ENCODE results near the gene CUTA.

Gene CUTA

DNA sequence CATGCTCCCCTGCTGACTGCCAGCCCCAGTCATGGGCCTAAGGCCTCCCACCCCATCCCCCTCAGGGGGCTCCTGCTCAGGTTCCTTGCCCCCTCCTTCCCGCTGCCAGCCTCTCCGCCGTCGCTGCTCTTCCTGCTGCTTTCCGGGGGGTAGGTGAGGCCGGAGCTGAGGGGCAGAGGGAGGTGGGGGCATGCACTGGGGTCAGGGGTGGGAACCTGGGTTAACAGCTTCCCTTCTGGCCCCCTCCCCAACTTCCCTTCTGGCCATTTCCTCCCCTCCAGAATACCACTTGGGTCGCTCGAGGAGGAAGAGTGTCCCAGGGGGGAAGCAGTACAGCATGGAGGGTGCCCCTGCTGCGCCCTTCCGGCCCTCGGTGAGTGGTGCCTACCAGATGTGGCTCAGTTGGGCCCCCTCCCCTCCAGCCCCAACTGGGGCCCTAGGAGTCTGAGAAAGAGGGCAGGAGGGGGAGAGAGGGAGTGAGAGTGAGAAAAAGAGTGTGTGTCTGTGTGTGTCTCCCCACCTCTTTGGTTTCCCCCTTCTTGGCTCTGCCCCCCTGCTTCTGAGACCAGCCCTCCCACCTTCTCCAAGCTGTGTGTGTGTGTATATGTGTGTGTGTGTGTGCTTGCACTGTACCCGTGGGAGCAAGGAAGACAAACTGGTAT lies 14.1 kb upstream of the CUTA start:
- TF ChIP-seq SUZ12 (IDR thresholded peaks at IDR 0.05): no peak
- ChIA-PET POLR2A (interaction anchor here (2.0 kb wide), 1 partner anchor 13 kb away, joined by 17 read pairs; the partner anchor contains the start of genes CUTA and SYNGAP1), CTCF (no interaction called here)
- DNase-seq (ENCODE audit: extremely low spot score): no peak

DNA sequence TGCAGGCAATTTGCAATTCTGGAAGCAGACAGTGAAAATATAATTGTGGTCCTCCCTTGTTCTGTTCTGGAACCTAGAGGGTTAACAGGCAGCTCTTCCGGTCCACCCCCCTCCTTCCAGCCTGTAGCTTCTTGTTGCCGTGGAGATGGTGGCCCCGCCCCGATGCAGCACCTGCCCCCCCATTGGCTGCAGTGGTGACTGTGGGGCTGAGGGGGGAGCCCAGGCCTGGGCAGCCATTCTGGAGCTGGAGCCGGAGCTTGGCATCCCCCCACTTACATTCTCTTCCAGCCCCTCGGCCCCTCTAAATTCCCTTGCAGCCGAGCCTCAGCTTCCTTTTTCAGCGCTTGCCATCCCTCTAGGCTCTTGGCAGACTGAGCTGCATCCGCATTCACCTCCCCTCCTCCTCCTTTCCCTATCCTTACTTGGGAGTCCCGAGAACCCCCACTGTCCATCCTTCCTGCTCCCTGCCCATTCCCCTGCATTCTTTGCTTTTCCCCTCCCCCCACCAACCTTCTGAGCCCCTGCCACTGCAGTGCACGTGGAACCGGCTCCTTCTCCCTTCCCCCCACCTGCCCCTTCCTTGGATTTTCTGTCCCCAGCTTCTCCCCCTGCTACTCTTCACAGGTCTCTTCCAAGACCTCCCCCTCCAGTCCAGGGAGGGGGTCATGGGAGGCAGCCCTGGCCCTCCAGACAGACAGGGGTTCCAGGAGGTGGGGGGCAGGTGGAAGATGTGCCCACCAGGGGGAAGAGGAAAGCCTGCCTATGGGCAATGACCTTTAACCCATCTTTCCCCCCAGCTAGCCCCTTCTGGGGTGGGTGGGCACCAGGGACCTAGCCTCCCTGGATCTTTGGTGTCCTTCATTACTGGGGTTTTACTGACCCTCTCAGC lies 13.3 kb upstream of the CUTA start:
- CTCF ChIA-PET: interaction anchor here (1.3 kb wide), 1 partner anchor 154 kb away, joined by 3 read pairs; no protein-coding TSS in a partner anchor
- DNase-seq (ENCODE audit: extremely low spot score): peak; percentile 60

GRCh38 chr6:33430334-33430733 lies 12.4 kb upstream of the CUTA start:
- no peak for DNase-seq (ENCODE audit: extremely low spot score)
- CTCF ChIA-PET: interaction anchor here (1.3 kb wide), 1 partner anchor 153 kb away, joined by 3 read pairs; no protein-coding TSS in a partner anchor
- POLR2A ChIA-PET: interaction anchor here (0.9 to 2.1 kb wide), 6 partner anchors 12 to 158 kb away, joined by 3 to 17 read pairs (median 4); partner anchors contain the start of genes CUTA, RPS18, SYNGAP1 and VPS52
- TF ChIP-seq ARNT (IDR thresholded peaks at IDR 0.05) (no peak), LEF1 (IDR thresholded peaks at IDR 0.05; ENCODE audit: borderline replicate concordance) (no peak), SP1 (IDR thresholded peaks at IDR 0.05) (no peak), TARDBP (IDR thresholded peaks at IDR 0.05) (no peak)

More for the DNA sequence above, 13.3 kb upstream of the CUTA start:
- POLR2A ChIA-PET: interaction anchor here (0.9 to 2.1 kb wide), 6 partner anchors 12 to 159 kb away, joined by 3 to 17 read pairs (median 4); partner anchors contain the start of genes CUTA, RPS18, SYNGAP1 and VPS52
- TF ChIP-seq CTBP1 (IDR thresholded peaks at IDR 0.05; ENCODE audit: borderline replicate concordance): no peak
- no peak for TF ChIP-seq LEF1 (IDR thresholded peaks at IDR 0.05; ENCODE audit: borderline replicate concordance)
- TF ChIP-seq ELF4 (IDR thresholded peaks at IDR 0.05): no peak
- no peak for TF ChIP-seq HDGF (IDR thresholded peaks at IDR 0.05; ENCODE audit: borderline replicate concordance)
- no peak for TF ChIP-seq L3MBTL2 (conservative IDR thresholded peaks at IDR 0.05)

- CTCF ChIA-PET: no interaction called here
- TF ChIP-seq NFRKB (IDR thresholded peaks at IDR 0.05): no peak
- TF ChIP-seq FOXK2 (IDR thresholded peaks at IDR 0.05): no peak
- no peak for TF ChIP-seq L3MBTL2 (conservative IDR thresholded peaks at IDR 0.05)
- no peak for TF ChIP-seq FOXM1 (IDR thresholded peaks at IDR 0.05; ENCODE audit: borderline replicate concordance)
- TF ChIP-seq FOXA1 (IDR thresholded peaks at IDR 0.05): no peak
- TF ChIP-seq HDGF (IDR thresholded peaks at IDR 0.05; ENCODE audit: borderline replicate concordance): no peak
- no peak for TF ChIP-seq LEF1 (IDR thresholded peaks at IDR 0.05; ENCODE audit: borderline replicate concordance)
- POLR2A ChIA-PET: interaction anchor here (2.1 kb wide), 1 partner anchor 20 kb away, joined by 5 read pairs; no protein-coding TSS in a partner anchor
- no peak for DNase-seq (ENCODE audit: extremely low spot score)
Measured at GRCh38 chr6:33429750-33430052, 11.8 kb upstream of the CUTA start.

DNA sequence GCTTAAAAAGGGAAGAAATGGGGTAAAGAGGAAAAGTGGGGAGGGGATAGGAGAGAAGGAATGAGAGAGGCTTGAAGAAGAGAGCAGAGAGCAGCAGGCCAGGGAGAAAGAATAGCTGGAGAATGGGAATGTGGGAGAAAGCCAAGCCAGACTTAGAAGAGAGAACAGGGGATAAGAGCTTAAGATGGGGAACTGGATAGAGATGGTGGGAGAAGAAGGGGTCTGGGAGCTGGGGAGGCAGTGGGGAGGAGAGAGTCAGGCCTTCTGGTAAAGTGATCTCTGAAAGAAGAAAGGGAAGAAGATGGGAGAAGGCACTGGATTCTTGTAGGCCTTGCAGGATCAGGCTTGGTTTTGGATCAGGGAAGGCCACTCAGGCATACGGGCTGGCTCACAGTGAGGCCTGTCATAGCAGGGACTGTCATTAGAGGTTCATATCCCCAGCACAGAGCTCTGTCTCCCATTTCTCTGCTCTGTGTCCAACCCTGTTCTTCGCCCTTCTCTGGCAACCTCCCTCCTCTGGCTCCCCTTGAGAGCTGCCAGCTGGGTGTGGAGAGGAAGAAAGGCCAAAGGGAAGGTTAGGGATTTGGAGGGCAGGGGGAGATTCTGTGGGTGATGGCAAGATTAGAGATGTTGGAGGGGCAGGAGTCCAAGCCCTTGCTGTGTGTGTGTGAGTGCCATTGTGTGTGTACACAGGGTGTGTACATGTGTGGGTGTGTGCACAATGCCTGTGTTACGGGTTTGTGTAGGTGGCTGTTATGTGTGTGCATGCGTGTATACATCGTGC lies 11.3 kb upstream of the CUTA start:
- ChIA-PET POLR2A (interaction anchor here (0.7 to 2.1 kb wide), 3 partner anchors 19 to 151 kb away, joined by 3 to 5 read pairs (median 5); partner anchors contain the start of genes BAK1 and ZBTB9), CTCF (interaction anchor here (0.7 to 1.1 kb wide), 2 partner anchors 10 to 152 kb away, joined by 3 read pairs; partner anchors contain the start of gene B3GALT4)
- no peak for DNase-seq (ENCODE audit: extremely low spot score)
- TF ChIP-seq ZNF384 (IDR thresholded peaks at IDR 0.05): no peak
- no peak for TF ChIP-seq ARNT (IDR thresholded peaks at IDR 0.05)
- TF ChIP-seq LEF1 (IDR thresholded peaks at IDR 0.05; ENCODE audit: borderline replicate concordance): no peak
- no peak for TF ChIP-seq CTBP1 (IDR thresholded peaks at IDR 0.05; ENCODE audit: borderline replicate concordance)
- TF ChIP-seq FOXM1 (IDR thresholded peaks at IDR 0.05; ENCODE audit: borderline replicate concordance): no peak
- TF ChIP-seq BHLHE40 (IDR thresholded peaks at IDR 0.05; ENCODE audit: borderline replicate concordance): no peak
- TF ChIP-seq TARDBP (IDR thresholded peaks at IDR 0.05): no peak
- TF ChIP-seq, protein P1, sequence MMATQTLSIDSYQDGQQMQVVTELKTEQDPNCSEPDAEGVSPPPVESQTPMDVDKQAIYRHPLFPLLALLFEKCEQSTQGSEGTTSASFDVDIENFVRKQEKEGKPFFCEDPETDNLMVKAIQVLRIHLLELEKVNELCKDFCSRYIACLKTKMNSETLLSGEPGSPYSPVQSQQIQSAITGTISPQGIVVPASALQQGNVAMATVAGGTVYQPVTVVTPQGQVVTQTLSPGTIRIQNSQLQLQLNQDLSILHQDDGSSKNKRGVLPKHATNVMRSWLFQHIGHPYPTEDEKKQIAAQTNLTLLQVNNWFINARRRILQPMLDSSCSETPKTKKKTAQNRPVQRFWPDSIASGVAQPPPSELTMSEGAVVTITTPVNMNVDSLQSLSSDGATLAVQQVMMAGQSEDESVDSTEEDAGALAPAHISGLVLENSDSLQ (IDR thresholded peaks at IDR 0.05): no peak
- TF ChIP-seq FOXK2 (IDR thresholded peaks at IDR 0.05): no peak
- TF ChIP-seq HDGF (IDR thresholded peaks at IDR 0.05; ENCODE audit: borderline replicate concordance): no peak
- TF ChIP-seq NFRKB (IDR thresholded peaks at IDR 0.05): no peak
- TF ChIP-seq SUZ12 (IDR thresholded peaks at IDR 0.05): no peak
- TF ChIP-seq L3MBTL2 (conservative IDR thresholded peaks at IDR 0.05): no peak

DNA sequence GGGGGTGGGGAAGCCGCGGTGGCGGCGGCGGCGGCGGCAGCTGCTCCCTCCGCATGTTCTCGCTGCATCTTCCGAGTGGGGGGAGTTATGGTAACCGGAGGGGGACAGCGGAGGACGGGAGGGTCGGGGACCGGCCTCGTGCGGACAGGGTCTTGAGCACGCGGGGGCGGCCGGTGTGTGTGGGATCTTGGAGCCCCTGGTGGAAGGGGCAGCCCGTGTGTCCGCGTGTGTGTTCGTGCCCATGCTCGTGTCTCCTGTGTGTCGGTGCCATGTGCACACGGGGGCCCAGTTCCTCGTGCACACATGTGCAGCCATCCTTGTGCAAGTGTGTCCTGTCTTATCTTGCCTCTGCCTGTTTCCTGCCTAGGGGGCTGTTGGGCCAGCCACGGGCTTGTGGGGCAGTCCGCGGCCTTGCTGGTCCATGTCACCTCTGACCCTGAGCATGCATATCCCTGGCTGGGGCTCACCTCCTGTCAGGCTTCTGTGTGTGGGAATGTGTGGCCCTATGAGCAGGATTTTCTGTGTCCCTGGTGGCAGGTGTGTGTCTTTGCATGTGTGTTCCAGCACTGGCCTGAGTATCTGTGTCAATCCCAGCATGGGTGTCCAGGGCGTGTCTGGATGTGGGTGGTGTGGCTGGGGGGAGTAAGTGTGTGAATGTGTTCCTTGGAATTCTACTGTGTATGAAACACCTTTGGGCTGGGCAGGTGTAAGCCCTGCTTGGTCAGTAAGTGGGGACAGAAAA lies 10.5 kb upstream of the CUTA start:
- ChIA-PET CTCF (interaction anchor here (0.7 to 1.1 kb wide), 2 partner anchors 10 to 151 kb away, joined by 3 read pairs; partner anchors contain the start of gene B3GALT4), POLR2A (interaction anchor here (0.7 to 0.8 kb wide), 2 partner anchors 26 to 152 kb away, joined by 3 to 5 read pairs; partner anchors contain the start of genes BAK1 and ZBTB9)
- TF ChIP-seq L3MBTL2 (conservative IDR thresholded peaks at IDR 0.05): peak; percentile 90
- TF ChIP-seq, protein P1 (IDR thresholded peaks at IDR 0.05): peak; percentile 67
- no peak for TF ChIP-seq SP1 (IDR thresholded peaks at IDR 0.05)
- peak; percentile 57 for DNase-seq (ENCODE audit: extremely low spot score)

Data from HEK293T (cell line).